SIG-M5 treated with dmso at 0.1 percent for 504 hours (cell line): Measurements from ENCODE around the gene PDE4A.

ENCODE experiments used
- DNase-seq: peaks from one replicate; lab custom pipeline; 2025; ENCODE audit not compliant: unreplicated experiment; lab: John Stamatoyannopoulos, UW

The PDE4A gene

GRCh38 chr19:10505583-10506229 is 85.4 kb downstream of the PDE4A start:
- DNase-seq: peak; percentile 23

GRCh38 chr19:10508036-10508435 is 87.7 kb downstream of the PDE4A start:
- no peak for DNase-seq

GRCh38 chr19:10508707-10509106 is 88.4 kb downstream of the PDE4A start:
- DNase-seq: no peak

DNA sequence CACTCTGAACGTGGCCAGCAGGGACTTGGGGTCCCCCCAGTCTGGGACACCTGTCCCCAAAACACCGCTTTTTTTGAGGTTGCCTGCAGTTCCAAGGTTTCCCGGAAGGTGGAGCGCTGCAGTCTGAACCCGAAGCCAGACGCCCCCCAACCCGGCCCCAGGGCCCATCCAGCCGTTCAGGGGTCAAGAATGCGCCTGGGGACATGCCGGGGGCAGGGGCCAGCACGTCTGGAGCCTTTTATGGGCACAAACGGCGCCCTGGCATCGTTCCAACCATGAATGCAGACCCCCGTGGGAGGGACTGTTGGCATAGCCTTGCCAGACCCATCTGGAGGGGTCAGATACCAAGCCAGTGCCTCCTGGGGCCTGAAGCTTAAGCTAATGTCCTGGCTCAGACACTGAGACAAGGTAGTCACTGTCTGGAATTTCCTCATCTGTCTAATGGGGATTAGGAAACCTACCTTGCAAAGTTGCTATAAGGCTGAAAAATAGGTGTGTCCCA is 90.0 kb downstream of the PDE4A start:
- DNase-seq: no peak

DNA sequence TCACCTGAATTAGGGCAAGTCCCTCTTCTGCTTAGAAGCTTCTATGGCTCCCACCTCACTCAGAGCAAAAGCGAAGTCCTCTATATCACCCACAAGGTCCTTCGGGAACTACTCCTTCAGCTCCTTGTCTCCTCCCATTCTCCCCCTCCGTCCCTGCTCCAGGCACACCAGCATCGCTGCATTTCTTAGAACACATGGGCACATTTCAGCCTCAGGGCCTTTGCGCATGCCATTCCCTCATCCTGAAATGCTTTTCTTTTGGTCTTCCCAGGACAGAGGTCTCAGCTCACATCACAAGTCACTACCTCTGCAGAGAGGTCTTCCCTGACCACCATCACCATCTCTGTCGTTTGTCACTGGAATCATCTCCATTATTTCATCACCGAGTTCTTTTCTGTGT is 92.9 kb downstream of the PDE4A start:
- DNase-seq: no peak

- no peak for DNase-seq
Observed at GRCh38 chr19:10514211-10515145, 94.1 kb downstream of the PDE4A start.

GRCh38 chr19:10516064-10516385 is 95.7 kb downstream of the PDE4A start:
- no peak for DNase-seq

- DNase-seq: no peak
Observed at GRCh38 chr19:10516671-10517286, 96.4 kb downstream of the PDE4A start.

GRCh38 chr19:10517361-10517759 is 97.0 kb downstream of the PDE4A start, which contains the start of gene S1PR5:
S1PR5 (minus strand) TSS chr19:10517447; CDS start chr19:10515011, 2,436 bp downstream.
- no peak for DNase-seq

DNA sequence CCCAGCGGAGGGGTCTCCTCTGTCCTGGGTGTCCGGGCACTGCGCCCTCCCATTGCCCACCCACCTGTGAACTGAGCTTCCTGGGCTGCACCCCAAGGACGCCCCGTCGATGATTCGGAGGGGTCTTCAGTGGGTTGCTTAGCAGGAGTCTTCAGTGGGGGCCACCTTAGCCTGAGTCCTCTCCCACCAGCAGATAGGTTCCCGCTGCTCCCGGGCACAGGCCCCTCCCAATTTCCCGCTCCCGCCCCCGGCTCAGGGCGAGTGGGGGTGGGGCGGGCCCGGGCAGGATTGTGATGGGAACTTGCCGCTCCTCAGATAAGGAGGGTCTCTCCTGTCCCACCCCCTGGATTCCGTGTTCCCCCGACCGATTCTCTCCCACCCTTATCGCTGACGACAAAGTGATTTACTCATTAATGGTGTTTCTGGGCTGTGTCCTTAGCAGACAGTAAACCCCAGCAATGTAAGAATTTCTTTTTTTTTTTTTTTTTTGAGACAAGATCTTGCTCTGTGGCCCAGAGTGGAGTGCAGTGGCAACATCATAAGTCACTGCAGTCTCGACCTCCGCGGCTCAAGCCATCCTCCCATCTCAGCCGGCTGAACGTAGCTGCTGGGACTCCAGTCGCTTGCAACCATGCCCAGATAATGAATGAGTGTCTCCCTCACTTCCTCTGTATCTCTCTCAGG is 97.6 kb downstream of the PDE4A start:
- no peak for DNase-seq

GRCh38 chr19:10518444-10519361 is 98.4 kb downstream of the PDE4A start:
- DNase-seq: no peak
